Keratinocyte (primary cell): ENCODE data around the gene SCGB1A1.

Experiments
- EZH2 ChIP-seq: IDR thresholded peaks from one replicate; pipeline ENCODE4 v1.6.1; 2012; ENCODE audit warnings: inconsistent platforms, mild to moderate bottlenecking, low read length, moderate library complexity
- TF ChIP-seq, protein P1 (sequence below), 3 experiments: IDR thresholded peaks in 1 of 3; conservative IDR thresholded peaks in 1 of 3; optimal IDR thresholded peaks in 1 of 3; 2 replicates in 2 of 3; 3 replicates in 1 of 3; pipeline versions ENCODE3 to v1.5.1; 2011; ENCODE audit warnings: low read length in 3 of 3, mild to moderate bottlenecking in 3 of 3, moderate library complexity in 2 of 3, control low read depth in 1 of 3, inconsistent platforms in 1 of 3; ENCODE audit not compliant: insufficient read depth in 2 of 3; ENCODE audit errors: extremely low read depth in 1 of 3

DNA sequence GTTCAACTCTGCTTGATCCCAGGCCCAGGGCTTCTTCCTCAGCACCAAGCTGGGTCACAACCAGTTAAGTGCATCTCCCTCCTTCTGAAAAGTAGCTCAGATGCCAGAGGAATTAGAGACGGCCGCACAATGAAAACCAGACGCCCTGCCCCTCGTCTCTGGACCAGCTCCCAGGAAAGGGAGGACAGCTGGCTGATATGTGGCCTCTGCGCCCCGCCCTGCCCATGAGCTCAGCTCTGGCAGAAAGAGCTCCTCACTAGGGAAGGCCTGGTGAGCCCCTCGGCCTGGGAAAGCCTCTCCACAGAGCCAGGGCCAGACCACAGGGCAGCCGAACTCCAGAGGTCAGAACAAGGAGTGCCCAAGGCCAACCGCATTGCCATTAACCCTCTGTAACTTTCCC is 18.1 kb upstream of the SCGB1A1 start:
- TF ChIP-seq, protein P1, sequence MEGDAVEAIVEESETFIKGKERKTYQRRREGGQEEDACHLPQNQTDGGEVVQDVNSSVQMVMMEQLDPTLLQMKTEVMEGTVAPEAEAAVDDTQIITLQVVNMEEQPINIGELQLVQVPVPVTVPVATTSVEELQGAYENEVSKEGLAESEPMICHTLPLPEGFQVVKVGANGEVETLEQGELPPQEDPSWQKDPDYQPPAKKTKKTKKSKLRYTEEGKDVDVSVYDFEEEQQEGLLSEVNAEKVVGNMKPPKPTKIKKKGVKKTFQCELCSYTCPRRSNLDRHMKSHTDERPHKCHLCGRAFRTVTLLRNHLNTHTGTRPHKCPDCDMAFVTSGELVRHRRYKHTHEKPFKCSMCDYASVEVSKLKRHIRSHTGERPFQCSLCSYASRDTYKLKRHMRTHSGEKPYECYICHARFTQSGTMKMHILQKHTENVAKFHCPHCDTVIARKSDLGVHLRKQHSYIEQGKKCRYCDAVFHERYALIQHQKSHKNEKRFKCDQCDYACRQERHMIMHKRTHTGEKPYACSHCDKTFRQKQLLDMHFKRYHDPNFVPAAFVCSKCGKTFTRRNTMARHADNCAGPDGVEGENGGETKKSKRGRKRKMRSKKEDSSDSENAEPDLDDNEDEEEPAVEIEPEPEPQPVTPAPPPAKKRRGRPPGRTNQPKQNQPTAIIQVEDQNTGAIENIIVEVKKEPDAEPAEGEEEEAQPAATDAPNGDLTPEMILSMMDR (optimal IDR thresholded peaks at IDR 0.05 in 1 of 3, IDR thresholded peaks at IDR 0.05 in 1 of 3, conservative IDR thresholded peaks at IDR 0.05 in 1 of 3; ENCODE audit: extremely low read depth in 1 of 3, insufficient read depth in 2 of 3, low read length in 3 of 3) = no peak
- no peak for TF ChIP-seq EZH2
